Measurements from ENCODE around the gene CYP27B1.

DNA sequence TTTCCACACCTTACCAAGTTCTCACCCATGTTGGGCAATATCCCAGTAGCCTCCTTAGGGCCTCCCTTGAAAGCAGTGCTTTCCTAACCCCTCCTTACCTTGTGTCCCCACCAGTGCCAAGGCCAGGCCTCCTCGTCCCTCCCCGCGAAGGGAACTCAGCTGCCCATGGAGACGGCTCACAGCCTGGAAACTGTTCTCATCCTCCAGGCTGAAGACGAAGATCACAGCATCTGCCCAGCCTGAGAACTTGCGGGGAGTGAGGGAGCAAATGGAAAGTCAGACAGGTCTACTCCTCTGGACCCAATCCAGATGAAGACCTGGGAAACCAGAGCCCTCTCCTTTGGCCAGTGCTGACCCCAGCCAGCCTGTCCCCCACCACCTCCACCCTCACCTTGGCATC is 33.0 kb downstream of the CYP27B1 start:
- TF ChIP-seq FOS (IDR thresholded peaks at IDR 0.05; ENCODE audit: borderline replicate concordance, insufficient read depth, low read length) (no peak), POLR2AphosphoS5 (IDR thresholded peaks at IDR 0.05; ENCODE audit: insufficient read depth, low read depth, low read length) (no peak), MYC (IDR thresholded peaks at IDR 0.05; ENCODE audit: low read depth, low read length) (no peak), MAX (IDR thresholded peaks at IDR 0.05; ENCODE audit: insufficient read depth, insufficient read length) (no peak)
- TF ChIP-seq, protein P1, sequence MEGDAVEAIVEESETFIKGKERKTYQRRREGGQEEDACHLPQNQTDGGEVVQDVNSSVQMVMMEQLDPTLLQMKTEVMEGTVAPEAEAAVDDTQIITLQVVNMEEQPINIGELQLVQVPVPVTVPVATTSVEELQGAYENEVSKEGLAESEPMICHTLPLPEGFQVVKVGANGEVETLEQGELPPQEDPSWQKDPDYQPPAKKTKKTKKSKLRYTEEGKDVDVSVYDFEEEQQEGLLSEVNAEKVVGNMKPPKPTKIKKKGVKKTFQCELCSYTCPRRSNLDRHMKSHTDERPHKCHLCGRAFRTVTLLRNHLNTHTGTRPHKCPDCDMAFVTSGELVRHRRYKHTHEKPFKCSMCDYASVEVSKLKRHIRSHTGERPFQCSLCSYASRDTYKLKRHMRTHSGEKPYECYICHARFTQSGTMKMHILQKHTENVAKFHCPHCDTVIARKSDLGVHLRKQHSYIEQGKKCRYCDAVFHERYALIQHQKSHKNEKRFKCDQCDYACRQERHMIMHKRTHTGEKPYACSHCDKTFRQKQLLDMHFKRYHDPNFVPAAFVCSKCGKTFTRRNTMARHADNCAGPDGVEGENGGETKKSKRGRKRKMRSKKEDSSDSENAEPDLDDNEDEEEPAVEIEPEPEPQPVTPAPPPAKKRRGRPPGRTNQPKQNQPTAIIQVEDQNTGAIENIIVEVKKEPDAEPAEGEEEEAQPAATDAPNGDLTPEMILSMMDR (IDR thresholded peaks at IDR 0.05; ENCODE audit: extremely low read depth in 1 of 2, insufficient read depth in 1 of 2, low read depth in 1 of 2, low read length in 2 of 2) = no peak

Data from endothelial cell of umbilical vein (primary cell).